ENCODE measurements around the gene ABCB8.

The ABCB8 gene

DNA sequence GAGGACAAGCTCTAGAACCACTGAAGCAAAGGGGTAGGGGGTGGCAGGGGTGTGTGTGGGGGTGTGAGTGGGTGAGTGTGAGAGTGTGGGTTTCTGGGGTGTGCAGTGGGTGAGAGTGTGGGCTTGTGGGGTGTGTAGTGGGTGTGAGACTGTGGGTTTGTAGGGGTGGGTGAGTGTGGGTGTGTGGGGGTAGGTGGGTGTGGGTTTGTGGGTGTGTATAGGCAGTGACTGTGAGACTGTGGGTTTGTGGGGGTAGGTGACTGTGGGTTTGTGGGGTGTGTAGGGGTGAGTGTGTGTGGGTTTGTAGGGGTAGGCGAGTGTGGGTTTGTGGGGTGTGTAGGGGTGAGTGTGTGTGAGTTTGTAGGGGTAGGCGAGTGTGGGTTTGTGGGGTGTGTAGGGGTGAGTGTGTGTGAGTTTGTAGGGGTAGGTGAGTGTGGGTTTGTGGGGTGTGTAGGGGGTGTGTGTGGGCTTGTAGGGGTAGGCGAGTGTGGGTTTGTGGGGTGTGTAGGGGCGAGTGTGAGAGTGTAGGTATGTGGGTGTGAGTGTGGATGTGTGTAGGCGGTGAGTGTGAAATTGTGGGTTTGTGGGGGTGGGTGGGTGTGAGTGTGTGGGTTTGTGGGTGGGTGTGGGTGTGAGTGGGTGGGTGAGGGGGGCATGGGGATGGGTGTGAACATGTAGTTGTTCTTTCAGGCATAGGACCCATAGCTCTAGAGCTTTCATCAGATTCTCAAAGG lies 28.6 kb upstream of the ABCB8 start:
- no peaks in the 10 kb centered on the region for H3K9me2 ChIP-seq (replicated peaks; ENCODE audit: low read depth, low read length)
- no peaks in the 10 kb centered on the region for H3K36me3 ChIP-seq (ENCODE audit: insufficient read depth, low read length)
- no peak overlapping the region for H3K9ac ChIP-seq (ENCODE audit: low read depth, low read length, poor library complexity, severe bottlenecking)
- H3K79me2 ChIP-seq (ENCODE audit: insufficient read depth, low read length) = no peaks in the 10 kb centered on the region
- no peak overlapping the region for H2AFZ ChIP-seq (ENCODE audit: low read length)
- no peaks in the 10 kb centered on the region for H4K20me1 ChIP-seq (ENCODE audit: insufficient read depth, low read length, poor library complexity, severe bottlenecking)
- no peaks in the 10 kb centered on the region; the same call in 1 of the 2 replicates for H3F3A ChIP-seq (ENCODE audit: low read depth)
- H3K9me3 ChIP-seq (ENCODE audit: insufficient read depth, low read depth, low read length) = no peaks in the 10 kb centered on the region
- no peaks in the 10 kb centered on the region for H3K27me3 ChIP-seq (ENCODE audit: insufficient read depth, low read length, poor library complexity, severe bottlenecking)
- no peak overlapping the region for H3K4me2 ChIP-seq (ENCODE audit: low read depth, low read length, poor library complexity, severe bottlenecking)
- H3K4me1 ChIP-seq (ENCODE audit: insufficient read depth, low read length, poor library complexity, severe bottlenecking) = peaks cover 7% of the 10 kb centered on the region
- TF ChIP-seq CTCF (conservative IDR thresholded peaks at IDR 0.05; ENCODE audit: low read length) = no peak
- no peak for TF ChIP-seq EZH2phosphoT487 (IDR thresholded peaks at IDR 0.05; ENCODE audit: borderline replicate concordance)
- H3K4me3 ChIP-seq (ENCODE audit: low read length, poor library complexity, severe bottlenecking) = no peak overlapping the region

DNA sequence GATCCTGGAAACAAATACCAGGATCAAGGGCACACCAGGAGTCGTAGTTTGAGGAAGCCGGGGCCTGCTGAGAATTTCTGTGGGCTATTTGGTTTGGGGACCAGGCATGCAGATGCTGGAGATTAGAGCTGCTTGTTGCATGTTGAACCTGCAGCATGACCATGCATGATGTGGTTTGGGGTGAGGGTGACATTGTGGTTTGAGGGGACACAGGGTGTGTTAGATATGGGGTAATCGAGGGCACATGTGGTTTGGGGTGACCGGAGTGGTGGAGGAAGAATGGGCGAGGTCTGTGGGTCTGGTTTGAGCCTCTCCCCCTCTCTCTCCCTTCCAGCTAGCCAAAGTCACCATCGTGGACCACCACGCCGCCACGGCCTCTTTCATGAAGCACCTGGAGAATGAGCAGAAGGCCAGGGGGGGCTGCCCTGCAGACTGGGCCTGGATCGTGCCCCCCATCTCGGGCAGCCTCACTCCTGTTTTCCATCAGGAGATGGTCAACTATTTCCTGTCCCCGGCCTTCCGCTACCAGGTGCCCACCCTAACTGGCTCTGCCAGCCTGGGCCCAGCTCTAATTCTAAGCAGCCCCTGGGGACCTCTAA lies 27.3 kb upstream of the ABCB8 start:
- H3K79me2 ChIP-seq (ENCODE audit: insufficient read depth, low read length) = no peaks in the 10 kb centered on the region
- H3K4me2 ChIP-seq (ENCODE audit: low read depth, low read length, poor library complexity, severe bottlenecking) = no peak overlapping the region
- no peak overlapping the region for H3K4me3 ChIP-seq (ENCODE audit: low read length, poor library complexity, severe bottlenecking)
- no peaks in the 10 kb centered on the region for H3K9me3 ChIP-seq (ENCODE audit: insufficient read depth, low read depth, low read length)
- no peaks in the 10 kb centered on the region for H3K36me3 ChIP-seq (ENCODE audit: insufficient read depth, low read length)
- H3K4me1 ChIP-seq (ENCODE audit: insufficient read depth, low read length, poor library complexity, severe bottlenecking) = peaks cover 7% of the 10 kb centered on the region
- H2AFZ ChIP-seq (ENCODE audit: low read length) = no peak overlapping the region
- H3K27me3 ChIP-seq (ENCODE audit: insufficient read depth, low read length, poor library complexity, severe bottlenecking) = no peaks in the 10 kb centered on the region
- TF ChIP-seq EZH2phosphoT487 (IDR thresholded peaks at IDR 0.05; ENCODE audit: borderline replicate concordance) (no peak), CTCF (conservative IDR thresholded peaks at IDR 0.05; ENCODE audit: low read length) (no peak)
- no peak overlapping the region for H3K9ac ChIP-seq (ENCODE audit: low read depth, low read length, poor library complexity, severe bottlenecking)
- no peaks in the 10 kb centered on the region for H4K20me1 ChIP-seq (ENCODE audit: insufficient read depth, low read length, poor library complexity, severe bottlenecking)
- H3K9me2 ChIP-seq (replicated peaks; ENCODE audit: low read depth, low read length) = no peaks in the 10 kb centered on the region
- no peaks in the 10 kb centered on the region for H3F3A ChIP-seq (ENCODE audit: low read depth)

DNA sequence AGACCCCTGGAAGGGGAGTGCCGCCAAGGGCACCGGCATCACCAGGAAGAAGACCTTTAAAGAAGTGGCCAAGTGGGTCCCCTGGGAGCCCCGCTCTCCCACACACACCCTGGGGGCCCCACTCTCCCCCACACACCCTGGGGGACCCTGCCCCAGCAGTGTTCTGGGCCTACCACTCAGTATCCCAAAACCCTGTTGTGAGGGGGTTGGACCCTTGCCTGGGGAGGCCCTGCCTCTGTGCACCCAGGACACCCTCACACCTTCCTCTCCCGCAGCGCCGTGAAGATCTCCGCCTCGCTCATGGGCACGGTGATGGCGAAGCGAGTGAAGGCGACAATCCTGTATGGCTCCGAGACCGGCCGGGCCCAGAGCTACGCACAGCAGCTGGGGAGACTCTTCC lies 26.7 kb upstream of the ABCB8 start:
- Histone ChIP-seq H3K27me3 (ENCODE audit: insufficient read depth, low read length, poor library complexity, severe bottlenecking) (no peaks in the 10 kb centered on the region), H2AFZ (ENCODE audit: low read length) (no peak overlapping the region), H3K9me3 (ENCODE audit: insufficient read depth, low read depth, low read length) (no peaks in the 10 kb centered on the region), H3K4me3 (ENCODE audit: low read length, poor library complexity, severe bottlenecking) (no peak overlapping the region), H3K4me1 (ENCODE audit: insufficient read depth, low read length, poor library complexity, severe bottlenecking) (peaks cover 7% of the 10 kb centered on the region), H3K9me2 (replicated peaks; ENCODE audit: low read depth, low read length) (no peaks in the 10 kb centered on the region), H3F3A (ENCODE audit: low read depth) (no peaks in the 10 kb centered on the region), H3K4me2 (ENCODE audit: low read depth, low read length, poor library complexity, severe bottlenecking) (no peak overlapping the region), H3K79me2 (ENCODE audit: insufficient read depth, low read length) (no peaks in the 10 kb centered on the region), H3K9ac (ENCODE audit: low read depth, low read length, poor library complexity, severe bottlenecking) (no peak overlapping the region), H3K36me3 (ENCODE audit: insufficient read depth, low read length) (no peaks in the 10 kb centered on the region), H4K20me1 (ENCODE audit: insufficient read depth, low read length, poor library complexity, severe bottlenecking) (no peaks in the 10 kb centered on the region)
- TF ChIP-seq EZH2phosphoT487 (IDR thresholded peaks at IDR 0.05; ENCODE audit: borderline replicate concordance) = no peak
- TF ChIP-seq CTCF (conservative IDR thresholded peaks at IDR 0.05; ENCODE audit: low read length) = no peak
